Measurements from ENCODE around the gene UXT.

DNA sequence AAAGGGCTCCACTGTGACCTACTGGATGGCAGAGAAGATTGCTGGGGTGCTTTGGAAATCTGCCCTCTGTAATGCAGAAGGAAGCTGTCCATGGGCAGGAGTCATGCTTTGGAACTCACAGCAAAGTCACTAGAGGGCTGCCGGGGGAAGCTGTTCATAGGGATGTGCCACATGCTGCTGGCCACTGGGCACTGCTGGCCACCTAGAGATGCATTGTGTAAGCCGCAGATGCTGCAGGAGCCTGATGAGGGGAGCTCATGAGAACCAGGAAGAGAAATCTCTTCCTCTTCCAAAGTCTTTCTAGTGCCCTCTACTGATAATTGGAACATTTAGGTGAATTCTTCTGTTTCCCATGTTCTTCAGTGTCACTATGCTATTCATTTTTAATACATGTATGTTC, 31.2 kb upstream of the UXT start:
- no peak for TF ChIP-seq CTCF (IDR thresholded peaks at IDR 0.05)
- no peak for TF ChIP-seq POLR2A (IDR thresholded peaks at IDR 0.05)

Measured in right lobe of liver (tissue), 4 donors.